K562 (cell line): ENCODE data around the gene AQP6. TPM values are rescaled to one million over a fixed set of nuclear protein-coding genes. Genes with fewer than 3 reads are reported as not detected.

ENCODE experiments used
- ATAC-seq: fragments of 200-7000 bp; cut with Tn5 transposase; 3 replicates; pipeline ENCODE4 v1.9.1; 2020; ENCODE audit warnings: moderate library complexity
- BruUV-seq: library from RNA; stranded (reverse); fragments of 400-500 nt; replicated peaks from 2 replicates; lab custom pipeline; 2021; lab: Mats Ljungman, UMichigan
- CTCF ChIA-PET: fragments of 300-600 bp; formaldehyde crosslinking; extraction: SDS; loops from one replicate; lab custom pipeline; 2021; ENCODE audit warnings: low intra/inter-chr PET ratio; lab: Yijun Ruan, JAX
- POLR2A ChIA-PET: fragments of 300-600, 350-650 bp; sonication (Branson Sonifier 250); formaldehyde crosslinking; extraction: SDS; loops from one replicate; lab custom pipeline; 2021; ENCODE audit warnings: antibody characterized with exemption, inconsistent platforms; lab: Yijun Ruan, JAX
- DNase-seq, 4 experiments: peaks; one replicate each; pipeline versions ENCODE4 v3.0.0 to v3.0.0-alpha.2; 2011 to 2018; ENCODE audit warnings: low spot score in 3 of 4, mixed read lengths in 3 of 4; ENCODE audit errors: extremely low read depth in 1 of 4
- FAIRE-seq: peaks from 2 replicates; lab custom pipeline; 2011; peaks lifted over from hg19 to GRCh38; lab: Jason Lieb, UNC
- H2AFZ ChIP-seq: 2 replicates; pipeline ENCODE4 v1.6.0; 2011; ENCODE audit warnings: low read depth, low read length, control low read depth, inconsistent platforms
- H3K27ac ChIP-seq: fragments of 200-600 bp; 3 replicates; pipeline ENCODE4 v1.8.0; 2011; ENCODE audit warnings: low read depth, mild to moderate bottlenecking, control low read depth, inconsistent platforms, low read length, moderate library complexity, mixed read lengths; ENCODE audit errors: extremely low read depth
- H3K27me3 ChIP-seq, 2 experiments: fragments of 300-600 bp in 1 of 2; 2 replicates in 1 of 2; 3 replicates in 1 of 2; pipeline versions ENCODE4 v1.6.0 to v1.8.0; 2011; ENCODE audit warnings: inconsistent platforms in 2 of 2, low read length in 2 of 2, mild to moderate bottlenecking in 1 of 2, mixed read lengths in 1 of 2, moderate library complexity in 1 of 2; ENCODE audit not compliant: control insufficient read depth in 2 of 2, insufficient read depth in 2 of 2
- H3K36me3 ChIP-seq: fragments of 300-600 bp; 3 replicates; pipeline ENCODE4 v1.8.0; 2011; ENCODE audit warnings: mild to moderate bottlenecking, low read length, inconsistent platforms; ENCODE audit not compliant: control insufficient read depth, insufficient read depth
- H3K4me1 ChIP-seq, 2 experiments: fragments of 200-600 bp in 1 of 2; replicated peaks in 1 of 2; 2 replicates in 1 of 2; 3 replicates in 1 of 2; pipeline versions ENCODE4 v1.5.1 to v1.8.0; 2011; ENCODE audit warnings: inconsistent platforms in 2 of 2, low read length in 2 of 2, mild to moderate bottlenecking in 1 of 2, mixed read lengths in 1 of 2, moderate library complexity in 1 of 2; ENCODE audit not compliant: control insufficient read depth in 2 of 2, insufficient read depth in 2 of 2
- H3K4me2 ChIP-seq: 2 replicates; pipeline ENCODE4 v1.6.1; 2011; ENCODE audit warnings: low read length, control low read depth, inconsistent platforms, mixed read lengths; ENCODE audit not compliant: insufficient read depth
- H3K4me3 ChIP-seq: fragments of 200-600 bp; sonication (generic), shearing (Covaris generic); 2 replicates; pipeline ENCODE4 v1.5.1; 2016; ENCODE audit warnings: control low read depth, inconsistent platforms
- H3K79me2 ChIP-seq: fragments of 200-600 bp; 3 replicates; pipeline ENCODE4 v1.8.0; 2011; ENCODE audit warnings: low read length, inconsistent platforms; ENCODE audit not compliant: control insufficient read depth, insufficient read depth
- H3K9ac ChIP-seq, 2 experiments: 2 replicates each; pipeline versions ENCODE4 v1.6.0 to v1.6.1; 2011; ENCODE audit warnings: low read depth in 2 of 2, low read length in 2 of 2, control low read depth in 1 of 2, inconsistent platforms in 1 of 2, mild to moderate bottlenecking in 1 of 2, mixed read lengths in 1 of 2; ENCODE audit not compliant: insufficient read depth in 1 of 2
- H3K9me1 ChIP-seq: one replicate; pipeline ENCODE4 v1.6.0; 2011; ENCODE audit warnings: inconsistent platforms, mild to moderate bottlenecking, low read length, moderate library complexity; ENCODE audit not compliant: control insufficient read depth, insufficient read depth
- H3K9me3 ChIP-seq: replicated peaks from 2 replicates; pipeline ENCODE4 v1.5.1; 2011; ENCODE audit warnings: low read depth, low read length, inconsistent platforms; ENCODE audit not compliant: control insufficient read depth, insufficient read depth
- H4K20me1 ChIP-seq: replicated peaks from 2 replicates; pipeline ENCODE4 v1.6.1; 2011; ENCODE audit warnings: low read length, inconsistent platforms, mixed read lengths; ENCODE audit not compliant: control insufficient read depth, insufficient read depth
- CBX3 ChIP-seq, 2 experiments: IDR thresholded peaks; 1 replicate in 1 of 2; 2 replicates in 1 of 2; pipeline ENCODE4 v1.6.1; 2012; ENCODE audit warnings: inconsistent platforms in 2 of 2, low read length in 2 of 2, borderline replicate concordance in 1 of 2, control low read depth in 1 of 2
- HNRNPLL ChIP-seq: fragments of 200-400 bp; formaldehyde crosslinking; IDR thresholded peaks from 2 replicates; pipeline ENCODE4 v1.6.1; 2017; ENCODE audit warnings: low read length, low read depth, mild to moderate bottlenecking; ENCODE audit not compliant: poor library complexity, severe bottlenecking
- HOXB6 ChIP-seq: fragments of 250-450 bp; sonication (Bioruptor Pico); IDR thresholded peaks from 2 replicates; pipeline ENCODE4 v1.5.1; 2022; ENCODE audit warnings: mild to moderate bottlenecking, borderline replicate concordance
- NR3C1 ChIP-seq: sonication (generic); formaldehyde crosslinking; IDR thresholded peaks from 2 replicates; pipeline ENCODE4 v1.8.1; 2022; ENCODE audit warnings: missing genetic modification reagents
- PHB ChIP-seq: fragments of 250-450 bp; sonication (Bioruptor Pico); IDR thresholded peaks from 2 replicates; pipeline ENCODE4 v1.5.0; 2021
- RB1 ChIP-seq: fragments of 450-650 bp; IDR thresholded peaks from 2 replicates; pipeline ENCODE4 v1.6.1; 2017; ENCODE audit warnings: low read depth, mild to moderate bottlenecking
- WGBS: fragments of 100-300 bp; shearing (Covaris generic); methylation state at CpG from one replicate; pipeline ENCODE4 v1.1.6; 2016; ENCODE audit warnings: low coverage, mixed read lengths; ENCODE audit not compliant: insufficient coverage; ENCODE audit errors: missing lambda C conversion rate; 5-methylcytosine and 5-hydroxymethylcytosine counted together
- in situ Hi-C: fragments of 300-500 bp; cut with MboI; formaldehyde crosslinking; loops from 4 replicates; pipeline ENCODE4 v1.15.0; 2018; ENCODE audit warnings: inconsistent platforms, mixed read lengths
- intact Hi-C: fragments of 100-400 bp; cut with micrococcal nuclease; formaldehyde crosslinking; loops from 2 replicates; pipeline ENCODE4 v1.14.2; 2022
- polyA plus RNA-seq, 8 experiments: library from polyadenylated mRNA; depleted of rRNA in 4 of 8; stranded (reverse) in 5 of 8; unstranded in 3 of 8; fragments of >200 nt; fragmentation: Nextera tagmentation in 2 of 8; fragmentation: Illumina TruSeq in 1 of 8; extraction: Ambion mirVana in 2 of 8; extraction: Trizol in 1 of 8; gene quantifications; 2 replicates each; pipeline versions ENCODE4 v1.2.1 to v1.2.3, GENCODE V29; 2011 to 2014; ENCODE audit warnings: inconsistent platforms in 1 of 8, missing spikeins in 1 of 8
- total RNA-seq, 7 experiments: library from RNA; depleted of rRNA in 6 of 7; stranded (reverse); fragments of >200 nt in 6 of 7; fragmentation: Illumina TruSeq in 2 of 7; extraction: Trizol in 2 of 7; gene quantifications; 2 replicates each; pipeline versions ENCODE4 v1.2.1 to v1.2.3, GENCODE V29; 2011 to 2021; ENCODE audit warnings: low replicate concordance in 1 of 7
- TF ChIP-seq, protein P1 (sequence below): sonication (generic); formaldehyde crosslinking; IDR thresholded peaks from 2 replicates; pipeline ENCODE4 v1.8.0; 2023; ENCODE audit warnings: mild to moderate bottlenecking, missing genetic modification reagents
- TF ChIP-seq, protein P2 (sequence below), 2 experiments: fragments of 200-800 bp in 1 of 2; sonication (Bioruptor generic) in 1 of 2; sonication (generic) in 1 of 2; formaldehyde crosslinking in 1 of 2; IDR thresholded peaks in 1 of 2; conservative IDR thresholded peaks in 1 of 2; 2 replicates each; pipeline versions ENCODE4 v1.5.0 to v1.6.1; 2016 to 2020; ENCODE audit warnings: missing compliant biosample characterization in 1 of 2, missing genetic modification characterization in 1 of 2, missing genetic modification reagents in 1 of 2
- TF ChIP-seq, protein P3 (sequence below): sonication (generic); formaldehyde crosslinking; IDR thresholded peaks from 2 replicates; pipeline ENCODE4 v1.8.0; 2022; ENCODE audit warnings: mild to moderate bottlenecking, missing genetic modification reagents
- TF ChIP-seq, protein P4 (sequence below): IDR thresholded peaks from 2 replicates; pipeline ENCODE4 v1.6.1; 2016; ENCODE audit warnings: missing genetic modification characterization, missing compliant biosample characterization

Gene AQP6
- total and polyA plus RNA-seq, 9 of the 15 experiments (the other 6 are each of a cell fraction or from before 2014, with no cell fraction given) = 0.05 to 0.12 TPM; not detected in 7

DNA sequence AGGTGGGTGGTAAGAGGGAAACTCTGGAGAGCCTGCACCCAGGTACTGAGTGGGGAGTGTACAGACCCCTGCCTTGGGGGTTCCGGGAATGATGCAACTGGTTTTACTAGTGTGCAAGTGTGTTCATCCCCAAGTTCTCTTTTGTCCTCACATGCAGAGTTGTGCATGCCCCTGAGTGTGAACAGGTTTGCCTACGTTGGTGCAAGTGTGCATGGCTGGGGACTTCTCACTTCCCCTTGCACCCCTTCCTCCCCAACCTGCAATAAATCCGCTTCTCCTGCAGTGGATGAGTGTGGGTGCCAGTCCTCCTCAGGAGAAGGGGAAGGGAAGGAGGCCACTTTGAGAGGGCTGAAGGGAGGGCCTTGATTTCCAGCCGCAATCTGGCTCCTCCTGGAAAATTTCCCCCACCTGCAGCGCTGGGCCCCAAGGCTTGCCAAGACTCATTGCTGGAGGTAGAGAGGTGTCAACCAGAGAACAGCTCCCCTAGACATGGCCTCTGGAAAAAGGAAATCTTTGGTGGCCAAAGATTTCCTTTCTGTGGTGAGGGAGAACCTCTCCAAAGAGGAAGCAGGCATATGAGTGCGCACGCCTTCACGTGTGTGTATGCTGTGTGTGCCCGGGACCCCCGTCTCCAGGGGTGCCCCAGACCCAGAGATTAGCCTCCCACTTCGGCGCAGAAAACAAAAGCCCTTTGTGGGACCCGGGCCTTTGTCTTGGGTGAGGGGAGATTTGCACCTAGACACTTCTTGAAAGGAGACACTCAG, 16.7 kb upstream of the AQP6 start:
- no peak for FAIRE-seq

More for the DNA sequence above, 16.7 kb upstream of the AQP6 start:
- DNase-seq (no peak), ATAC-seq (no peak)
- Histone ChIP-seq H3K27ac (no peak overlapping the region), H4K20me1 (no peaks in the 10 kb centered on the region), H3K36me3 (no peaks in the 10 kb centered on the region), H3K4me2 (no peak overlapping the region), H2AFZ (no peak overlapping the region), H3K9me3 (no peaks in the 10 kb centered on the region), H3K79me2 (no peaks in the 10 kb centered on the region), H3K9me1 (no peaks in the 10 kb centered on the region), H3K4me1 (peaks cover 0 to 17% of the 10 kb centered on the region in 2 experiments; a peak in 1 of 5 replicates), H3K27me3 (peaks cover 11 to 46% of the 10 kb centered on the region in 2 experiments; a peak in 4 of 5 replicates), H3K9ac (no peak overlapping the region), H3K4me3 (no peak overlapping the region)
- POLR2A ChIA-PET = interaction anchor here (0.6 kb wide), 1 partner anchor 142 kb away, joined by 3 read pairs; no protein-coding TSS in a partner anchor
- BruUV-seq = no TSS peak
- 8% methylated on average over 12 of the region's 13 CpGs for WGBS
- TF ChIP-seq PHB (CRISPR knock-in tag) = no peak
- TF ChIP-seq HNRNPLL = no peak
- TF ChIP-seq, protein P1, sequence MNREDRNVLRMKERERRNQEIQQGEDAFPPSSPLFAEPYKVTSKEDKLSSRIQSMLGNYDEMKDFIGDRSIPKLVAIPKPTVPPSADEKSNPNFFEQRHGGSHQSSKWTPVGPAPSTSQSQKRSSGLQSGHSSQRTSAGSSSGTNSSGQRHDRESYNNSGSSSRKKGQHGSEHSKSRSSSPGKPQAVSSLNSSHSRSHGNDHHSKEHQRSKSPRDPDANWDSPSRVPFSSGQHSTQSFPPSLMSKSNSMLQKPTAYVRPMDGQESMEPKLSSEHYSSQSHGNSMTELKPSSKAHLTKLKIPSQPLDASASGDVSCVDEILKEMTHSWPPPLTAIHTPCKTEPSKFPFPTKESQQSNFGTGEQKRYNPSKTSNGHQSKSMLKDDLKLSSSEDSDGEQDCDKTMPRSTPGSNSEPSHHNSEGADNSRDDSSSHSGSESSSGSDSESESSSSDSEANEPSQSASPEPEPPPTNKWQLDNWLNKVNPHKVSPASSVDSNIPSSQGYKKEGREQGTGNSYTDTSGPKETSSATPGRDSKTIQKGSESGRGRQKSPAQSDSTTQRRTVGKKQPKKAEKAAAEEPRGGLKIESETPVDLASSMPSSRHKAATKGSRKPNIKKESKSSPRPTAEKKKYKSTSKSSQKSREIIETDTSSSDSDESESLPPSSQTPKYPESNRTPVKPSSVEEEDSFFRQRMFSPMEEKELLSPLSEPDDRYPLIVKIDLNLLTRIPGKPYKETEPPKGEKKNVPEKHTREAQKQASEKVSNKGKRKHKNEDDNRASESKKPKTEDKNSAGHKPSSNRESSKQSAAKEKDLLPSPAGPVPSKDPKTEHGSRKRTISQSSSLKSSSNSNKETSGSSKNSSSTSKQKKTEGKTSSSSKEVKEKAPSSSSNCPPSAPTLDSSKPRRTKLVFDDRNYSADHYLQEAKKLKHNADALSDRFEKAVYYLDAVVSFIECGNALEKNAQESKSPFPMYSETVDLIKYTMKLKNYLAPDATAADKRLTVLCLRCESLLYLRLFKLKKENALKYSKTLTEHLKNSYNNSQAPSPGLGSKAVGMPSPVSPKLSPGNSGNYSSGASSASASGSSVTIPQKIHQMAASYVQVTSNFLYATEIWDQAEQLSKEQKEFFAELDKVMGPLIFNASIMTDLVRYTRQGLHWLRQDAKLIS = no peak
- no peak for TF ChIP-seq RB1
- no peak for TF ChIP-seq NR3C1 (CRISPR knock-in tag)
- TF ChIP-seq CBX3 (IDR thresholded peaks at IDR 0.05; ENCODE audit: borderline replicate concordance in 1 of 2, low read length in 2 of 2) = no peak
- TF ChIP-seq, protein P2, sequence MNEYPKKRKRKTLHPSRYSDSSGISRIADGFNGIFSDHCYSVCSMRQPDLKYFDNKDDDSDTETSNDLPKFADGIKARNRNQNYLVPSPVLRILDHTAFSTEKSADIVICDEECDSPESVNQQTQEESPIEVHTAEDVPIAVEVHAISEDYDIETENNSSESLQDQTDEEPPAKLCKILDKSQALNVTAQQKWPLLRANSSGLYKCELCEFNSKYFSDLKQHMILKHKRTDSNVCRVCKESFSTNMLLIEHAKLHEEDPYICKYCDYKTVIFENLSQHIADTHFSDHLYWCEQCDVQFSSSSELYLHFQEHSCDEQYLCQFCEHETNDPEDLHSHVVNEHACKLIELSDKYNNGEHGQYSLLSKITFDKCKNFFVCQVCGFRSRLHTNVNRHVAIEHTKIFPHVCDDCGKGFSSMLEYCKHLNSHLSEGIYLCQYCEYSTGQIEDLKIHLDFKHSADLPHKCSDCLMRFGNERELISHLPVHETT (CRISPR knock-in tag; conservative IDR thresholded peaks at IDR 0.05 in 1 of 2, IDR thresholded peaks at IDR 0.05 in 1 of 2) = no peak
- no peak for TF ChIP-seq HOXB6 (CRISPR knock-in tag)
- TF ChIP-seq, protein P3, sequence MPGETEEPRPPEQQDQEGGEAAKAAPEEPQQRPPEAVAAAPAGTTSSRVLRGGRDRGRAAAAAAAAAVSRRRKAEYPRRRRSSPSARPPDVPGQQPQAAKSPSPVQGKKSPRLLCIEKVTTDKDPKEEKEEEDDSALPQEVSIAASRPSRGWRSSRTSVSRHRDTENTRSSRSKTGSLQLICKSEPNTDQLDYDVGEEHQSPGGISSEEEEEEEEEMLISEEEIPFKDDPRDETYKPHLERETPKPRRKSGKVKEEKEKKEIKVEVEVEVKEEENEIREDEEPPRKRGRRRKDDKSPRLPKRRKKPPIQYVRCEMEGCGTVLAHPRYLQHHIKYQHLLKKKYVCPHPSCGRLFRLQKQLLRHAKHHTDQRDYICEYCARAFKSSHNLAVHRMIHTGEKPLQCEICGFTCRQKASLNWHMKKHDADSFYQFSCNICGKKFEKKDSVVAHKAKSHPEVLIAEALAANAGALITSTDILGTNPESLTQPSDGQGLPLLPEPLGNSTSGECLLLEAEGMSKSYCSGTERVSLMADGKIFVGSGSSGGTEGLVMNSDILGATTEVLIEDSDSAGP (CRISPR knock-in tag) = no peak
- TF ChIP-seq, protein P4, sequence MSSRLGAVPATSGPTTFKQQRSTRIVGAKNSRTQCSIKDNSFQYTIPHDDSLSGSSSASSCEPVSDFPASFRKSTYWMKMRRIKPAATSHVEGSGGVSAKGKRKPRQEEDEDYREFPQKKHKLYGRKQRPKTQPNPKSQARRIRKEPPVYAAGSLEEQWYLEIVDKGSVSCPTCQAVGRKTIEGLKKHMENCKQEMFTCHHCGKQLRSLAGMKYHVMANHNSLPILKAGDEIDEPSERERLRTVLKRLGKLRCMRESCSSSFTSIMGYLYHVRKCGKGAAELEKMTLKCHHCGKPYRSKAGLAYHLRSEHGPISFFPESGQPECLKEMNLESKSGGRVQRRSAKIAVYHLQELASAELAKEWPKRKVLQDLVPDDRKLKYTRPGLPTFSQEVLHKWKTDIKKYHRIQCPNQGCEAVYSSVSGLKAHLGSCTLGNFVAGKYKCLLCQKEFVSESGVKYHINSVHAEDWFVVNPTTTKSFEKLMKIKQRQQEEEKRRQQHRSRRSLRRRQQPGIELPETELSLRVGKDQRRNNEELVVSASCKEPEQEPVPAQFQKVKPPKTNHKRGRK = no peak
- in situ Hi-C loops = no loop called here
- intact Hi-C loops = no loop called here
- CTCF ChIA-PET = no interaction called here
